HEK293 (cell line): Measurements from ENCODE around the gene KCNIP2.

Experiments used
- CTCF ChIA-PET: fragments of 350-600 bp; formaldehyde crosslinking; extraction: SDS; loops from one replicate; lab custom pipeline; 2021; ENCODE audit warnings: antibody characterized with exemption; lab: Yijun Ruan, JAX
- POLR2A ChIA-PET: fragments of 300-600 bp; formaldehyde crosslinking; extraction: SDS; loops from one replicate; lab custom pipeline; 2020; ENCODE audit warnings: antibody characterized with exemption, inconsistent platforms; lab: Yijun Ruan, JAX
- H3K27ac ChIP-seq: fragments of 200-500 bp; sonication (Bioruptor generic); 2 replicates; pipeline ENCODE4 v1.5.1; 2014; ENCODE audit warnings: low read depth, low read length, control low read depth, inconsistent platforms; ENCODE audit errors: extremely low read depth
- H3K36me3 ChIP-seq, 2 experiments: fragments of 200-500 bp in 1 of 2; sonication (Bioruptor generic) in 1 of 2; 1 replicate in 1 of 2; 2 replicates in 1 of 2; pipeline ENCODE4 v1.5.1; 2014 to 2017; ENCODE audit warnings: inconsistent platforms in 2 of 2, low read length in 2 of 2; ENCODE audit not compliant: control insufficient read depth in 2 of 2, insufficient read depth in 1 of 2
- H3K4me1 ChIP-seq: fragments of 200-500 bp; sonication (Bioruptor generic); 2 replicates; pipeline ENCODE4 v1.5.1; 2014; ENCODE audit warnings: mild to moderate bottlenecking, low read length, inconsistent platforms; ENCODE audit not compliant: control insufficient read depth, insufficient read depth
- H3K4me3 ChIP-seq: 2 replicates; pipeline ENCODE4 v1.5.1; 2011; ENCODE audit warnings: low read depth, mild to moderate bottlenecking, control low read depth, low read length, moderate library complexity
- H3K9me3 ChIP-seq: fragments of 200-500 bp; sonication (Bioruptor generic); 2 replicates; pipeline ENCODE4 v1.5.1; 2014; ENCODE audit warnings: low read depth, low read length, inconsistent platforms; ENCODE audit not compliant: control insufficient read depth, insufficient read depth
- GFI1B ChIP-seq: fragments of 450-650 bp; formaldehyde crosslinking; IDR thresholded peaks from 2 replicates; pipeline ENCODE4 v1.5.1; 2016; ENCODE audit warnings: missing biosample characterization, missing genetic modification characterization
- ZBTB49 ChIP-seq: fragments of 450-650 bp; formaldehyde crosslinking; IDR thresholded peaks from 2 replicates; pipeline ENCODE4 v1.5.1; 2016; ENCODE audit warnings: missing biosample characterization, missing genetic modification characterization, low read depth
- ZNF155 ChIP-seq: fragments of 450-650 bp; formaldehyde crosslinking; IDR thresholded peaks from 2 replicates; pipeline ENCODE4 v1.5.1; 2016; ENCODE audit warnings: missing biosample characterization, missing genetic modification characterization
- ZNF16 ChIP-seq: fragments of 450-650 bp; formaldehyde crosslinking; IDR thresholded peaks from 2 replicates; pipeline ENCODE4 v1.5.1; 2016; ENCODE audit warnings: low read depth, missing biosample characterization, missing genetic modification characterization
- ZNF221 ChIP-seq: fragments of 450-650 bp; formaldehyde crosslinking; IDR thresholded peaks from 2 replicates; pipeline ENCODE4 v1.5.1; 2017; ENCODE audit warnings: missing biosample characterization, missing genetic modification characterization, borderline replicate concordance
- ZNF23 ChIP-seq: fragments of 450-650 bp; formaldehyde crosslinking; IDR thresholded peaks from 2 replicates; pipeline ENCODE4 v1.5.1; 2016; ENCODE audit warnings: missing biosample characterization, missing genetic modification characterization, borderline replicate concordance
- ZNF26 ChIP-seq: fragments of 450-650 bp; formaldehyde crosslinking; IDR thresholded peaks from 2 replicates; pipeline ENCODE4 v1.5.1; 2016; ENCODE audit warnings: missing biosample characterization, missing genetic modification characterization
- ZNF280C ChIP-seq: fragments of 450-650 bp; formaldehyde crosslinking; IDR thresholded peaks from 2 replicates; pipeline ENCODE4 v1.5.1; 2016; ENCODE audit warnings: missing biosample characterization, missing genetic modification characterization
- ZNF37A ChIP-seq: fragments of 450-650 bp; IDR thresholded peaks from 2 replicates; pipeline ENCODE4 v1.5.1; 2018; ENCODE audit warnings: missing biosample characterization, missing genetic modification characterization
- ZNF433 ChIP-seq: fragments of 450-650 bp; formaldehyde crosslinking; IDR thresholded peaks from 2 replicates; pipeline ENCODE4 v1.5.1; 2016; ENCODE audit warnings: missing biosample characterization, missing genetic modification characterization, low read depth
- ZNF488 ChIP-seq: fragments of 450-650 bp; formaldehyde crosslinking; IDR thresholded peaks from 2 replicates; pipeline ENCODE4 v1.5.1; 2016; ENCODE audit warnings: missing biosample characterization, missing genetic modification characterization
- ZNF521 ChIP-seq: fragments of 450-650 bp; formaldehyde crosslinking; IDR thresholded peaks from 2 replicates; pipeline ENCODE4 v1.5.1; 2017; ENCODE audit warnings: missing biosample characterization, mild to moderate bottlenecking, missing genetic modification characterization
- ZNF549 ChIP-seq: fragments of 450-650 bp; IDR thresholded peaks from 2 replicates; pipeline ENCODE4 v1.5.1; 2018; ENCODE audit warnings: missing biosample characterization, missing genetic modification characterization, mild to moderate bottlenecking, inconsistent platforms, moderate library complexity
- ZNF585B ChIP-seq: fragments of 450-650 bp; formaldehyde crosslinking; IDR thresholded peaks from 2 replicates; pipeline ENCODE4 v1.5.1; 2016; ENCODE audit warnings: missing biosample characterization, missing genetic modification characterization
- ZNF596 ChIP-seq: fragments of 450-650 bp; IDR thresholded peaks from 2 replicates; pipeline ENCODE4 v1.5.0; 2018; ENCODE audit warnings: missing biosample characterization, mild to moderate bottlenecking, missing genetic modification characterization, moderate library complexity
- ZNF747 ChIP-seq: fragments of 450-650 bp; formaldehyde crosslinking; IDR thresholded peaks from 2 replicates; pipeline ENCODE4 v1.5.1; 2016; ENCODE audit warnings: missing biosample characterization, missing genetic modification characterization
- ZNF76 ChIP-seq: fragments of 450-650 bp; formaldehyde crosslinking; IDR thresholded peaks from 2 replicates; pipeline ENCODE4; 2016; ENCODE audit warnings: low read depth, missing biosample characterization, missing genetic modification characterization, borderline replicate concordance
- ZNF785 ChIP-seq: fragments of 450-650 bp; formaldehyde crosslinking; IDR thresholded peaks from 2 replicates; pipeline ENCODE4 v1.5.1; 2016; ENCODE audit warnings: missing biosample characterization, missing genetic modification characterization
- ZSCAN23 ChIP-seq: fragments of 450-650 bp; formaldehyde crosslinking; IDR thresholded peaks from 2 replicates; pipeline ENCODE4 v1.5.1; 2016; ENCODE audit warnings: missing biosample characterization, missing genetic modification characterization
- ZSCAN30 ChIP-seq: fragments of 450-650 bp; IDR thresholded peaks from 2 replicates; pipeline ENCODE4 v1.5.1; 2018; ENCODE audit warnings: missing biosample characterization, mild to moderate bottlenecking, missing genetic modification characterization, moderate library complexity

The KCNIP2 gene

DNA sequence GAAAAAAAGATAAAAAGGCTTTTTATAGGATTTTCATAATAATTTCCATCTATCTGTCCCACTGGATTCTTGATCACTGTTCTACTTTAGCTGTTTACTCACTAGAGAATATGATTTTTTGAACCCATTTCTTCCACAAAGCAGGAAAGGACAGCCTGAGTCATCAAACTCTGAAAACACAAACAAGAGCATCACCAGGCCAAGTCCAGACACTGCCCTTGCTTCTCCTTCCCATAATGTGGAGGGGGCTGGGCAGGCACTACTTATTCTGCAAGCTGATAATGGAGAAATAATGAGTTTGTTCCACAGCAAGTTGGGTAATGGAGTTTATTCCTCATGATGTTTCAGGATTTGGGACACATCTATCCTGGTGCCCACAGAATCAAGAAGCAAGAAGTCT is 13.0 kb upstream of the KCNIP2 start:
- Histone ChIP-seq H3K9me3 (peaks cover 2% of the 10 kb centered on the region; the same call in 1 of the 2 replicates), H3K36me3 (no peaks in the 10 kb centered on the region; a peak in 1 of 3 replicates), H3K27ac (no peak overlapping the region), H3K4me3 (no peak overlapping the region), H3K4me1 (no peaks in the 10 kb centered on the region)
- POLR2A ChIA-PET = no interaction called here
- CTCF ChIA-PET = interaction anchor here (0.7 to 2.5 kb wide), 3 partner anchors 15 to 1811 kb away, joined by 4 to 16 read pairs (median 12); no protein-coding TSS in a partner anchor
- TF ChIP-seq ZNF221 (no peak), ZNF26 (tag by site-specific recombination) (no peak), ZNF747 (no peak), ZNF16 (tag by site-specific recombination) (no peak), ZNF521 (tag by site-specific recombination) (no peak), ZNF596 (no peak), ZBTB49 (no peak), ZNF155 (tag by site-specific recombination) (no peak), ZNF585B (no peak), ZNF488 (tag by site-specific recombination) (no peak), ZNF549 (tag by site-specific recombination) (no peak), ZNF23 (tag by site-specific recombination) (no peak), ZNF37A (tag by site-specific recombination) (no peak)

DNA sequence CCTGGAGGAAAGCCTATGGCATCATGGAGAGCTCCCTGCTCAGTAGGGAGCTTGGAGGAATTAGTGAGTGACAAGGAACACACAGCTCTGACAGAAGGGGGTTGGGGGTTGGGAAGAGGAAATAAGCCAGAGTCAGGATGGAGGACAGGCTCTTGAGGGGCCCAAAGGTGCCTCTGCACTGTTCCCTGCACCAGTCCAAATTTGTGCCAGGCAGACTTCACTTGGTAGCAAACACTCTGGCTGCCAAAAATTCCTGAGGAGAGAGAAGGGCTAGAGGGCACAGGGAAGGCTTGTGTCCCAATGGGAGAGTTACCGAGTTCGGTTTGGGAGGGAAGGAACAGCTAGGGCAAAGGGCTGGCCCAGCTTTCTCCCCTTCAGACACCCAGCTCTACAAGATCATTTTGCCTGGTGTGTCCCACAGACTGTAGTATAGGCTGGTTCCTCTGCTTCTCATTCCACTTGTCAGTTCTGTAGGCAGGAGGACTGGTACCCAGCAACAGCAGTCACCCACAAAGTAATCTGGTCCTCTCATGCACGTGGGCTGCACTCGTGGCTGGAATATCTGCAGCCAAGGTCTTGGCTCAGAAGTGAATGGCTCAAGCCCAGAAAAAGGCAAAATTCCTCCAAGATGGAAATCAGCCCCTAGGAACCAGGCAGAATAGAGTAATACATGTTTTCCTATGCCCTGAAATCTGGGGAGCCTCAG is 8.0 kb upstream of the KCNIP2 start:
- ChIA-PET CTCF (interaction anchor here (0.7 to 4.1 kb wide), 4 partner anchors 10 to 221 kb away, joined by 3 to 21 read pairs (median 5); no protein-coding TSS in a partner anchor), POLR2A (no interaction called here)
- H3K36me3 ChIP-seq = peaks cover 0 to 7% of the 10 kb centered on the region in 2 experiments; a peak in 2 of 3 replicates
- no peaks in the 10 kb centered on the region for H3K9me3 ChIP-seq
- H3K4me3 ChIP-seq = no peak overlapping the region
- no peak overlapping the region for H3K27ac ChIP-seq
- TF ChIP-seq ZSCAN30 (no peak), ZNF280C (tag by site-specific recombination) (no peak), ZSCAN23 (tag by site-specific recombination) (no peak), ZNF433 (tag by site-specific recombination) (no peak), GFI1B (tag by site-specific recombination) (no peak), ZNF785 (no peak), ZNF76 (tag by site-specific recombination) (no peak)
- TF ChIP-seq, all 188 proteins: peak for 0
- H3K4me1 ChIP-seq = no peaks in the 10 kb centered on the region
